Gastrocnemius medialis (tissue), 4 donors: ENCODE results near the gene SRGAP3.

ENCODE experiments used
- POLR2A ChIP-seq, 2 donors: fragments of 450-650 bp; IDR thresholded peaks; one replicate each; pipeline ENCODE4 v1.6.1; 2017; ENCODE audit warnings: antibody characterized with exemption in 2 of 2, mild to moderate bottlenecking in 2 of 2, moderate library complexity in 2 of 2
- TF ChIP-seq, protein P1 (sequence below), 5 experiments: fragments of 450-650 bp in 3 of 5; fragments of 200-600 bp in 2 of 5; sonication (generic) in 2 of 5; IDR thresholded peaks in 4 of 5; conservative IDR thresholded peaks in 1 of 5; 1 replicate in 4 of 5; 2 replicates in 1 of 5; pipeline ENCODE4 v1.5.1; 2016 to 2019; ENCODE audit warnings: antibody characterized with exemption in 5 of 5, mild to moderate bottlenecking in 3 of 5, moderate library complexity in 3 of 5

DNA sequence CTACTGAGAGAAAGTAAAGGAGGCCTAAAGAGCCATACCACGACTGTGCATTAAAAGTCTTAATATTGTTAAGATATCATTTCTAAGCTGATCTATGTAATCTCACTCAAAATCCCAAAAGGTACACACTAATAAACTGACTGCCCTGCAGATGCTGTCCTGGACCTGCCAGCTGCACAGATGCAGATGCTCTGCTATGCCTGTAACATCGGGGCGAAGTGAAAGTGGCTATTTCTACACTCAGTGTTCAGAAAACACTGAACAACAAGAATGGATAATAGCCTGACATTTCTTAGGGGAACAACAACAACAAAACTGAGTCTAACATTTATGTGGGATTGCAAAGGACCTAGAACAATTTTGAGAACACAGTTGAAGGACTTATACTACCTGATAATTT, 318.1 kb downstream of the SRGAP3 start:
- TF ChIP-seq, protein P1, sequence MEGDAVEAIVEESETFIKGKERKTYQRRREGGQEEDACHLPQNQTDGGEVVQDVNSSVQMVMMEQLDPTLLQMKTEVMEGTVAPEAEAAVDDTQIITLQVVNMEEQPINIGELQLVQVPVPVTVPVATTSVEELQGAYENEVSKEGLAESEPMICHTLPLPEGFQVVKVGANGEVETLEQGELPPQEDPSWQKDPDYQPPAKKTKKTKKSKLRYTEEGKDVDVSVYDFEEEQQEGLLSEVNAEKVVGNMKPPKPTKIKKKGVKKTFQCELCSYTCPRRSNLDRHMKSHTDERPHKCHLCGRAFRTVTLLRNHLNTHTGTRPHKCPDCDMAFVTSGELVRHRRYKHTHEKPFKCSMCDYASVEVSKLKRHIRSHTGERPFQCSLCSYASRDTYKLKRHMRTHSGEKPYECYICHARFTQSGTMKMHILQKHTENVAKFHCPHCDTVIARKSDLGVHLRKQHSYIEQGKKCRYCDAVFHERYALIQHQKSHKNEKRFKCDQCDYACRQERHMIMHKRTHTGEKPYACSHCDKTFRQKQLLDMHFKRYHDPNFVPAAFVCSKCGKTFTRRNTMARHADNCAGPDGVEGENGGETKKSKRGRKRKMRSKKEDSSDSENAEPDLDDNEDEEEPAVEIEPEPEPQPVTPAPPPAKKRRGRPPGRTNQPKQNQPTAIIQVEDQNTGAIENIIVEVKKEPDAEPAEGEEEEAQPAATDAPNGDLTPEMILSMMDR (IDR thresholded peaks at IDR 0.05 in 4 of 5, conservative IDR thresholded peaks at IDR 0.05 in 1 of 5) = no peak
- TF ChIP-seq POLR2A (IDR thresholded peaks at IDR 0.05) = no peak
